Measurements from ENCODE around the gene FBXO24.

Gene FBXO24

DNA sequence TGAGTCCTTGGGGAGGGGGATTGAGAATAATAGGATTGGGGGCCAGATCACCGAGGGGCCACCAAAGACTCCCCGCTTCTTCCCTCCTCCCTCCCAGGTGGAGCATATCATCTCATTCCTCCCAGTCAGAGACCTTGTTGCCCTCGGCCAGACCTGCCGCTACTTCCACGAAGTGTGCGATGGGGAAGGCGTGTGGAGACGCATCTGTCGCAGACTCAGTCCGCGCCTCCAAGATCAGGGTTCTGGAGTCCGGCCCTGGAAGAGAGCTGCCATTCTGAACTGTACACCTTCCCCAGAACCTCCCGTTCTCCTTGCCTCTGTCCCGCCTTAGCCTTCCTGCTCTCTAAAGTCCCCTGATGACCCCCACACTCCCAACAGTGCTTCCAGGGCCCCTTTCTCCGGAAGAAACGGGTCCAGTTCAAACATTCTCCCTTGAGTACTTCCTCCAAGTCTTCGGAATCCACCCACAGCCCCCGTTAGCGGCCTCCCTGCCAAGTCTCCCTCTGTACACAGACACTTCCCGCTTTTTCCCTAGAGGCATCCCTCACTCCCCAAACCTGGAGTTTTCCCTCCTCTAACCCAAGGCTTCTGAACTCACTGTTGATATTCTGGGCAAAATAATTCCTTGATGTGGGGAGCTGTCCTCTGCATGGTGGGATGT lies 4.1 kb downstream of the FBXO24 start:
- DNase-seq (ENCODE audit: low read depth in 3 of 3), result no peak

DNA sequence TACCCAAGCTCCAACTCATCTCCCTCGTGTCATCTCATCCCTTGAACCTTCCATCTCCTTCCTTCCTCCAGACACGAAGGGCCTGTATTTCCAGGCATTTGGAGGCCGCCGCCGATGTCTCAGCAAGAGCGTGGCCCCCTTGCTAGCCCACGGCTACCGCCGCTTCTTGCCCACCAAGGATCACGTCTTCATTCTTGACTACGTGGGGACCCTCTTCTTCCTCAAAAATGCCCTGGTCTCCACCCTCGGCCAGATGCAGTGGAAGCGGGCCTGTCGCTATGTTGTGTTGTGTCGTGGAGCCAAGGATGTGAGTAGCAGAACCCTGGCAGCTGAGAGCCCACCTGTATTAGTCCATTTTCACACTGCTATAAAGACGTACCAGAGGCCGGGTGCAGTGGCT lies 5.5 kb downstream of the FBXO24 start:
- DNase-seq (ENCODE audit: low read depth in 3 of 3), result no peak

DNA sequence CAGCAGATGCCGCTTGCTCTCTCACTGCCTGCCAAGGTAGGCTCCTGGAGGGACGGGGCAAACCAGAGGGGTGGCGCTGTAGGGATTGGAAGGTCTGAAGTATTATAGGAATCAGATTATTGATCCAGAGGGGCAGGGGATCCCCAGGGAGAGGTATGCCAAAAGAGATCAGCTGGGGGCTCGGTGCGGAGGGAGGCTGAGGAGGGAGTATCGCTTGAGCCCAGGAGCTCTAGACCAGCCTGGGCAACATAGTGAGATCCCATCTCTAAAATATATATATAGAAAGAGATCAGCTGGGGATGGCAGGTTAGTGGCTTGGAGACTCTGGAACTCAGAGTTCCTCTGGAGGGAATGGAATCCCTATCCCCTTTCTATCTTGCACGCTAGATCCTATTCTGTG lies 9.1 kb downstream of the FBXO24 start:
- DNase-seq (ENCODE audit: low read depth in 3 of 3), result no peak

DNA sequence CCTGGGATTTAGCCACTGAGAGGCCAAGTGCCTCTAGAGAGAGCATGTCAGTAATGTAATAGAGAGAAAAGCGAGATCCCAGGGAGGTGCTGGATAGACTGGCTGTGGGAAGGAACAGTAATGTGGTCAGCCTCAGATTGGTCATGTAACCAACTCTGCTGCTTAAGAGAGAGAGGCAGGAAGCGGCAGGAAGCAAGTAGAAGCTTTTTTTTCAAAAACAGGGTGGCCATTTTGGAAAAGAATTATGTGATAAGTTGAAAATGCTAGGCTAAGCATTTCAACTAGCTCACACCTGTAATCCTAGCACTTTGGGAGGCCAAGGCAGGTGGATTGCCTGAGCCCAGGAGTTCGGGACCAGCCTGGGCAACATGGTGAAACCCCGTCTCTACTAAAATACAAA lies 12.3 kb downstream of the FBXO24 start:
- DNase-seq (ENCODE audit: low read depth in 3 of 3), result no peak

DNA sequence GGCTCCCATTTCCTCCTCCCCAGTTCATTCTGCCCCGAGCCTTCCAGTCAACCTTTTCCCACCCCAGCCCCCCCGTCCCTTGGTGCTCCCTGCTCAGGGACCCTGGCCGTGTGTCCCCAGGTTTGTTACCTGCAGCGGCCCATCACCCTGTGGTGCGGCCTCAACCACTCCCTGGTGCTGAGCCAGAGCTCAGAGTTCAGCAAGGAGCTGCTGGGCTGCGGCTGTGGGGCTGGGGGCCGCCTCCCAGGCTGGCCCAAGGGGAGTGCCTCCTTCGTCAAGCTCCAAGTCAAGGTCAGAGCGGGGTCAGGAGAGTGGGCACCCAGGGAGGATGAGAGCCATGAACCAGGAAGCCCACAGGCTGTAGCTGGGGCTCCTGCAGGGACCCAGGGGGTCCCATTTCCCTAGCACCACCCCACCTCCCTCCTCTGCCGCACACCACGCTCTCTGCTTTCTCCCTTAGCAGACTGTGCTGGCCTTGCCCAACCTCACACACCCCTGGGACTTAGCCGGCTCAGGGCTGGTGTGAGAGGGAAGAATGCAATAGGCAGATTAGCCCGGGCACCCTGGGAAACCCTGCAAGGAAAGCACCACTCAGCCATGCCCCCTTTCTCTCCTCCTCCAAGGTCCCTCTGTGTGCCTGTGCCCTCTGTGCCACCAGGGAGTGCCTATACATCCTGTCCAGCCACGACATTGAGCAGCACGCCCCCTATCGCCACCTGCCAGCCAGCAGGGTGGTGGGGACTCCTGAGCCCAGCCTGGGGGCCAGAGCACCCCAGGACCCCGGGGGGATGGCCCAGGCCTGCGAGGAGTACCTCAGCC lies 14.0 kb downstream of the FBXO24 start:
- no peak for DNase-seq (ENCODE audit: low read depth in 3 of 3)

DNA sequence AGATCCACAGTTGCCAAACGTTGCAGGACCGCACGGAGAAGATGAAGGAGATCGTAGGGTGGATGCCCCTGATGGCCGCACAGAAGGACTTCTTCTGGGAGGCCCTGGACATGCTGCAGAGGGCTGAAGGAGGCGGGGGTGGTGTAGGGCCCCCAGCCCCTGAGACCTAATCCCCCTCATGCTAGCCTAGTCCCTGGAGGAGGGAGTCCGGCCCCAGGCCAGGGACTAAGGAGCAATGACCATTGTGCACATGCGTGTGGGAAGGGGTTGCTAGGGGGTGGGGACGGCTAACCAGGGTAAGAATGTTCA lies 14.6 kb downstream of the FBXO24 start:
- no peak for DNase-seq (ENCODE audit: low read depth in 3 of 3)

DNA sequence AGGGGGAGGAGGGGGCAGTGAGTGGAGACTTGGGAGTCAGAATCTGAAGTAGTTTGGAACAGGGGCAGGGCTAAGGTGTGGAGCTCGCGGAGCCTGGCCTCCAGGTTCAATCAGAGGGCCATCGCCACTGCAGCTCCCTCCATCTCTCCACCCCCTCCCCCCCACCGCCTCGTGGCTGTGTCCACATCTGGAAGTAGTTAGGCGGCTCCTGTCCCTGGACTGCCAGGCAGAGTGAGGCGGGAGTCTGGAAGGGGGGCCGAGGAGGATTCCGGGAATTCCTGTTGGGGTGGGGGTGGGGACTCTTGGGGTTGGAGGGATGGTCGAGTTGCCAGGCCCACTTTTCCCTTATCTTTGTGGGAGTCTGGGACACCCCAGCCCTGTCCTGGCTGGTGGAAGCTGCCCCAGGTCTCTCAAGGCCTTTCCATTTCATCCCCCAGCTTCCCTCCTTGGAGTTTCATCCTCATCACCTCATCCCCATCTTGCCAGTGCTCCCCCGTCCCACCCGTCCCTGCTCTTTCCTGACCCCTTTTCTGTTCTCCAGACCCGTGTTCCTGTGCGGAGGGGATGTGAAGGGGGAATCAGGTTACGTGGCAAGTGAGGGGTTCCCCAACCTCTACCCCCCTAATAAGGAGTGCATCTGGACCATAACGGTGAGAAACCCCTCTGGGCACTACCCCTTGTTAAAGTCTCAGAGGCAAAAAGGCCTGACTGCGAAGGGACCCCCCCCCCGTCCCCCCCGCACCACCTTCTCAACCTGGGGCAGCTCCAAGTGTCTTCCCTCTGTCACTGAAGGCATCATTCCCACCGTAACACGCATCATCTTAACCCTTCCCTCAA lies 17.0 kb downstream of the FBXO24 start:
- no peak for DNase-seq (ENCODE audit: low read depth in 3 of 3)

DNA sequence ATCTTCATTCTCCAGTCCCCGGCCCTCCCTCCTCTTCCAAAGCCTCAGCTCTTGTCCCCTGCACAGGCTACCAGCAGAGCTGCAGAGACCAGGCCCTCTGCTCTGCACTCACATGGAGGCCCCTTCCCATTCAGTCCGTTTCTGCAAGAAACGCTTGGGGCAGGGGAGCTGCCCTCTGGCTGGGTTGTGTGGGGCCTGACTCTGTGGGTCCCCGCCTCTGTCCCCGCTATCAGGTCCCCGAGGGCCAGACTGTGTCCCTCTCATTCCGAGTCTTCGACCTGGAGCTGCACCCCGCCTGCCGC lies 17.5 kb downstream of the FBXO24 start:
- no peak for DNase-seq (ENCODE audit: low read depth in 3 of 3)

DNA sequence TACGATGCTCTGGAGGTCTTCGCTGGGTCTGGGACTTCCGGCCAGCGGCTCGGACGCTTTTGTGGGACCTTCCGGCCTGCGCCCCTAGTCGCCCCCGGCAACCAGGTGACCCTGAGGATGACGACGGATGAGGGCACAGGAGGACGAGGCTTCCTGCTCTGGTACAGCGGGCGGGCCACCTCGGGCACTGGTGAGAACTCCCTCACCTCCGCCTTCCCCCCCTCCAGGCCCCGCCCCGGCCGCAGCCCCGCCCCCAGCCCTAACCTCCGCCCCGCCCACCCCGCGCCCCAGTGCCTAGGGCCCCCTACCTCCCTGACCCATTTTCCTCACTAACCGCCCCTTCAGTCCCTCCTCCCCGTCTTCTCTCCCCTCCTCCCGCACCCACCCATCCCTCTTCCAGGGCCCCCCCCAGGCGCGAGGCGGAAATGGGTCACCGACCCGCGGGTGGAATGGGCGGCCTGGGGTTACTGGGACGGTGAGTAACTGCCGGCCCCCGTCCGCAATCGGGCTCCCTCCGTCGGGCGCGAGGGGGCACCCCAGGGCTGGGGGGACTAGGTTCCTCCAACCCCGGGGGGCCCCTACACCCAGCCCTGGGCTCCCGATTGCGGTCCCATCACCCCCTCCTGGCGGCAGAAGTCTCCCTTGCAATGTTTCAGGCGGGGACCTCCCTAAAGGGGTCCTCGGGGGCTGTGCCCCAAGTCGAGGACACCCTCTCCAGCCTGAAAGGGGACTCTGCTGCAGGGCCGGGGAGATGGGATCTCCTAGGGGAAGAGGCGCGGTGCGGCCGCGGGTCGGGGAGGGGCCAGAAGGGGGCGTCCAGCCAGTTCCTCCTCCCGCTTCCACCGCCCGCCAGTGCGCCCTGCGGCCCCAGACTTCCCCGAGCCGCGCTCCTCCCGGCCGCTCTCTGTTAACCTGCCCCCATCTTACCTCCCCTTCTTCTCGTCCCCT lies 18.2 kb downstream of the FBXO24 start:
- peak; percentile 39 to 63 (median 48) for DNase-seq (ENCODE audit: low read depth in 3 of 3)

DNA sequence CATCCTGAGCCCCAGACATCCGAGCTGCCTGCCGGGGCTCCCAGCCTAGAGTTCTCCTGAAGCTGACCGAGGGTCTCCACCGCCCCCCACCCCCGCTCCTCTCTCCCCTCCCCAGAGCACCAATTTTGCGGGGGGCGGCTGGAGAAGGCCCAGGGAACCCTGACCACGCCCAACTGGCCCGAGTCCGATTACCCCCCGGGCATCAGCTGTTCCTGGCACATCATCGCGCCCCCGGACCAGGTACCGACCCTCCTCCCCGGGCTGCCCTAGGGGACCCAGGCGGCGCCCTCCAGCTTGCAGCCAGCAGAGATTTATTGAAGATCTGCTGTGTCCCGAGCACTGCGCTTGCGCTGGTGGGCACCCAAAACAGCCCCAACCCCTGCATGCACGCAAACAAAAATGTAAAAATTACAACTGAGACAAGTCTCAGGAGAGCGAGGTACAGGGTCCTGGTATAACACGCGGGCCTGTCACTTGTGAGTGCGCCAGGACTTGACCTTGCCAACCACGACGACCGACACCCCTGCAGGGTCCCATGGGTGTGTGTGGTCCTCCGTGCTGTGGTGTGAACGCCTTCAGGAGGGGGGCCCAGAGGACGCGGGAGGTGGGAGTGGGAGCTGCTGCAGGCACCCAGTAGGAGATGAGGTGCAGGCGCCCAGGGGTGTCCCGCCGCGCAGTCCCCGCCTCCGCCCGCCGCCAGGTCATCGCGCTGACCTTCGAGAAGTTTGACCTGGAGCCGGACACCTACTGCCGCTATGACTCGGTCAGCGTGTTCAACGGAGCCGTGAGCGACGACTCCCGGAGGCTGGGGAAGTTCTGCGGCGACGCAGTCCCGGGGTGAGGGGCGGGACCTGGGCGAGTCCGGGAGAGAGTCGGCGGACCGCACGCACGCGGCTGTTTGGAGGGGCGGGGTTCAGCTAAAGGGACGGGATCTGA lies 19.1 kb downstream of the FBXO24 start:
- DNase-seq (ENCODE audit: low read depth in 3 of 3), result no peak

DNA sequence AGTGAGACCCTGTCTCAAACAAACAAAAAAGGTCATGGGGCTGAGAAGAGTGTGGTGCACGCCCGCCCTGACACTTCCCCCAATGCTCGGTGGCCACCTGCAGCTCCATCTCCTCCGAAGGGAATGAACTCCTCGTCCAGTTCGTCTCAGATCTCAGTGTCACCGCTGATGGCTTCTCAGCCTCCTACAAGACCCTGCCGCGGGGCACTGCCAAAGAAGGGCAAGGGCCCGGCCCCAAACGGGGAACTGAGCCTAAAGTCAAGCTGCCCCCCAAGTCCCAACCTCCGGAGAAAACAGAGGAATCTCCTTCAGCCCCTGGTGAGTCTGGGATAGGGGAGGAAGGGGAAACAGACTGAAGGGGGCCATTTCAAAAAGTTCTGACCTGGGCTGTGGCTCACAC lies 20.2 kb downstream of the FBXO24 start:
- DNase-seq (ENCODE audit: low read depth in 3 of 3), result no peak

DNA sequence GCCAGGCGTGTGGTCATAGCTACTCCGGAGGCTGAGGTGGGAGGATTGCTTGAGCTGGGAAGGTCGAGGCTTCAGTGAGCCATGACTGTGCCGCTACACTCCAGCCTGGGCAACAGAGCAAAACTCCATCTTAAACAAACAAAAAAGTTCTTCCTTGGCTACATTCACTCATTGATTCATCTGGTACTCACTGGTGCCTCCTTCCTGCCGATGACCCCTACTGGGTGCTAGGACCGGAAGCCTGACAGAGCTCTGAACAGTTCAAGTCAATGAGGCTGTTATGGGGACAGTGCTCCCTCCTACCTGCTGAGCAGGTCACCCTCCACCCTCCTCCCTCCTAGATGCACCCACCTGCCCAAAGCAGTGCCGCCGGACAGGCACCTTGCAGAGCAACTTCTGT lies 21.0 kb downstream of the FBXO24 start:
- no peak for DNase-seq (ENCODE audit: low read depth in 3 of 3)

DNA sequence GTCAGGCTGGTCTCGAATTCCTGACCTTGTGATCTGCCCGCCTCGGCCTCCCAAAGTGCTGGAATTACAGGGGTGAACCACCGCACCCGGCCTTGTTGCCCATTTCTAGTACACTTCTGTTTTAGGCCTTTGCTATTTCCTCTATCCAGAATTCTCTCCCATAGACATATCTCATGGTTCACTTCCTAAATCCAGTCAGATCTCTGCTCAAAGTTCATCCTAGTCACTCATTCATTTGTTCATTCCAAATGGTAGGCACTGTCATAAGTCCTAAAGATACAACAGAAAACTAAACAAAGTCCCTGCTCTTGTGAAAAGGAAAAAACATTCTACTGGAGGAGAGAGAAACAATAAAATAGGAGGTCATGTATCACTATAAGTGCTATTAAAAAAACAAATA lies 23.8 kb downstream of the FBXO24 start:
- no peak for DNase-seq (ENCODE audit: low read depth in 3 of 3)

DNA sequence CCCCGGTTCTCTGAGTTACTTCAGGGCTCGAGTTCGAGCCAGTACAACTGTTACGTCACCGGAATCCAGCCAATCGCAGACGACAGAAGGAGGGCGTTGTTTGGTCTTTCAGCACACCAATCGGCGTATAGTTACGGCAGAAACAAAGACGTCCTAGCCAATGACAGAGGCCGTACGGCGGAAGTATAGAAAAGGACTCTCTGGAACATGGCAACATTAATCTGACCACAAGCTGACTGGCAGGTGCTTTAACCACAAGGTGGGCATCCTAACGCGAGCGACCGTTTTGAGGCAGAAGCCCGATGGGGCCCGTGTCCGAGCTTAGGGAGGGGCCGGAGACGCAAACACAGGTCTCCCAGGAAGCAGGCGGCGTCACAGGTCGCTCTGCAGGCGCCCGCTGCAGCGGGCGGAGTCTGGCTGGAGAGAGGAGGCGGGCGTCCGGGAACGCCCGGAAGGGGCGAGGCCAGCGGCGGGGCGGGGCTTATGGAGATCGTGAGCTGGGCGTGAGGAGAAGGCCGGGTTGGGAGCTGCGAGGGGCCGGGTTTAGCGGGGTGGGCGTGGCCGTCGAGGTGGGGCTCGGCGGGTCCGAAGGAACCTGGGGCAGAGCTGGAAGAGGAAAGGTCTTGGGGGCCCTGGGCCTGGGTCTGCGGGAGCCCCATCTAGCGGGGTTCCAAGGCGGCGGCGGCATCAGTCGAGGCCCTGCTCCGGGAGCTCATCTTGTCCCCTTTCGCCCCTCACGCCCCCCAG lies 26.0 kb downstream of the FBXO24 start, which contains the start of gene MOSPD3:
TSS of gene MOSPD3 (plus strand) at position 558 of the 747 bp plus-strand sequence. CDS start 252 bp downstream, outside the sequence.
- peak; percentile 95 to 99 (median 96) for DNase-seq (ENCODE audit: low read depth in 3 of 3)

DNA sequence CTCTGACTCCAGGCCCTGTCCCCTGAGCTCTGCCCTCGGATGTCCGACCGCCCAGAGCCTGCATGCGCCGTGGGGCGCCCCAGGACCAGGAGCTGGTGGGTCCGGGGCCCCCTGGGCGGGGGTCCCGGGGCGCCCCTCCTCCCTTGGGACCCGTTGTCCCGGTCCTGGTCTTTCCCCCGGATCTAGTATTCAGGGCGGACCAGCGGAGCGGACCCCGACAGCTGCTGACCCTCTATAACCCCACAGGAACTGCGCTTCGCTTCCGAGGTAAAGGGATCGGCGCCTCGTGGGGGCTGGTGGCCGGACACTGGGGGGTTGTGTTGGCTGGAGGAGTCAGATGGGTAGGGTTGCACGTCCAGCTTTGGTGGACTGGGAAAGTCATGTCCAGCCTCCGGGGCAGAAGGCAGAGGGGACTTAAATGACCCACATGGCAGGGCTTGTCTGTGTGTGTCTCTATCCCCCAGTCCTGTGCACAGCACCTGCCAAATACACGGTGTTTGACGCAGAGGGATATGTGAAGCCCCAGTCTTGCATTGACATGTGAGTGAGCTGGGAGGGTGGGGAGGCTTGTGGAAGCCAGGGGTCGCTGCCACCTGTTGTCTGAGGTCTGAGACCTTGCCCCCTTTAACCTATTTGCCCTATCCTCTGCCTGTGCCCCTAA lies 26.7 kb downstream of the FBXO24 start:
- no peak for DNase-seq (ENCODE audit: low read depth in 3 of 3)

DNA sequence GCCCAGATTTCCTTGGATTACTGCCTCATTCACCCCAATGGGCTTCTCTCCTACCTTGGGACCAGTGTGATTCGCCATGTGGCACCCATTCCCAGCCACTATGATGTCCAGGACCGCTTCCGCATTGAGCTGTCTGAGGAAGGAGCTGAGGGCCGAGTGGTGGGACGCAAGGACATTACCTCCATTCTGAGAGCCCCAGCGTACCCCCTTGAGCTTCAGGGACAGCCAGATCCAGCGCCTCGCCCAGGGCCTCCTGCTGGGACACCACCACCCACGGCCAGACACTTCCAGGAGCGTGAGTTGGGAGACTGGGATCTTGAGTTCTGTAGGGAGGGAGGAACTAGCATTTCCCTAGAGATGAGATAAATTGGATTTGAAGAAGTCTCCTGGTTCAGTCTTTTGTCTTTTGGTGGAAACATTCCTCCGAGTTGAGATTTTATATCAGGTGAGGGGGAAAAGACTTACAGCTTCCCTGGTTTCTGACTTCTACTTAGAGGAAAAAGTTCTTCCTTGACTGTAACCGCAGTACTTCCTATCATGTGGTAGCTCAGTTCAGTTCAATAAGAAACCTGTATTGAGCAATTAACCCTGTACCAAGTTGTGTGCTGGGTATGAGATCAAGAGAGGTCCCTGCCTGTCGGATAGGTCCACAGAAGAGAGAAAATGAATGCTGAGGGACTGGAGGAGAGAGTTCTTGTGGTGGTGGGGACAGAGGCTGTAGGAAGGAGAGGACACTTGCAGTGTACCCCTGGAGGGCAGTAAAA lies 27.5 kb downstream of the FBXO24 start:
- no peak for DNase-seq (ENCODE audit: low read depth in 3 of 3)

DNA sequence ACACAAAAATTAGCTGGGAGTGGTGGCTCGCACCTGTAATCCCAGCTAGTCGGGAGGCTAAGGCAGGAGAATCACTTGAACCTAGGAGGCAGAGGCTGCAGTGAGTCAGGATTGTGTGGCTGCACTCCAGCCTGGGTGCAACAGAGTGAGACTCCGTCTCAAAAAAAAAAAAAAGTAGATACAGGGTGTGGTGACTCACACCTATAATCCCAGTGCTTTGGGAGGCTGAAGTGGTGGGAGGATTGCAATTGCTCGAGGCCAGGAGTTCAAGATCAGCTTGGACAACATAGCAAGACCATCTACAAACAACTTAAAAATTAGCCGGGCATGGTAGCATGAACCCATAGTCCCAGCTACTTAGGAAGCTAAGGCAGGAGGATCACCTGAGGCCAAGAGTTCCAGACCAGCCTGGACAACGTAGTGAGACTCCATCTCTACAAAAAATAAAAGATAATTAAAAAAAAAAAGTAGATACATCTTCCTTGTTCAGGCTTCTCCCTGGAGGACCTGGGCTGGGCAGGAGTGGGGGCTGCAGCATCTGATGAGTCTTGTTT lies 28.3 kb downstream of the FBXO24 start:
- no peak for DNase-seq (ENCODE audit: low read depth in 3 of 3)

DNA sequence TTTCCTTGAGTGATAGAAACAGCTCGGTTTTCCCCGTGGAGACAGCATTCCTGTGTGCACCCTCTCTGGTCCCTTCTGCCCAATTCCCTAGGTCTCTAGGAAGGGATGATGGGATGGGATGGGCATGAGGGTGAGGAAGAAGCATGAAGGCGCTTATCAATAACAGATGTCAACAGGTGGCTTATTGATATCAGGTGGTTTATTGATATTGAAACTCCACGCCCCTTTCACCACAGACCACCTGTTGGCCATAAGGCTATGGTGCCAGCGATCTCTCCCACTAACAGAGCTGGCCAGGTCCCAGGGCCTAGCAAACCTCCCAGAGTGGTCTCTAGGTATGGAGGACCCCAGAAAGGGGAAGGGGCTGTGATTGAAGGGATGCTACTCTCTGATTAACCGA lies 34.1 kb downstream of the FBXO24 start:
- no peak for DNase-seq (ENCODE audit: low read depth in 3 of 3)

Measured in stimulated activated CD4-positive, alpha-beta T cell treated with anti-CD3 and anti-CD28 coated beads, TNF-alpha, amount 100 ng/mL, for 48 hours (primary cell).